SK-N-SH (cell line): ENCODE measurements around the gene SHROOM2.

Experiments used
- CHD2 ChIP-seq: fragments of 150-350 bp; IDR thresholded peaks from 2 replicates; pipeline ENCODE4 v1.6.1; 2018; ENCODE audit warnings: low read length; ENCODE audit not compliant: partially characterized antibody
- CTCF ChIP-seq: fragments of 200-600 bp; sonication (generic); IDR thresholded peaks from 2 replicates; pipeline ENCODE4 v1.6.1; 2017; ENCODE audit warnings: antibody characterized with exemption, mild to moderate bottlenecking, moderate library complexity
- EP300 ChIP-seq, 2 experiments: IDR thresholded peaks; 2 replicates each; pipeline versions ENCODE4 v1.4.0 to v1.6.1; 2012; ENCODE audit warnings: borderline replicate concordance in 1 of 2, low read depth in 1 of 2, low read length in 1 of 2
- FOXM1 ChIP-seq: IDR thresholded peaks from 2 replicates; pipeline ENCODE4 v1.4.0; 2012; ENCODE audit warnings: low read depth, mild to moderate bottlenecking
- MXI1 ChIP-seq: IDR thresholded peaks from 2 replicates; pipeline ENCODE4 v1.6.1; 2012; ENCODE audit warnings: mild to moderate bottlenecking, low read depth, low read length, improper control_type of control experiment
- NFIC ChIP-seq: IDR thresholded peaks from 2 replicates; pipeline ENCODE4 v1.4.0; 2012; ENCODE audit warnings: borderline replicate concordance
- NRF1 ChIP-seq: IDR thresholded peaks from 2 replicates; pipeline ENCODE4 v1.6.1; 2012; ENCODE audit warnings: low read depth, mild to moderate bottlenecking, low read length
- POLR2AphosphoS5 ChIP-seq: IDR thresholded peaks from 2 replicates; pipeline ENCODE4 v1.6.1; 2012; ENCODE audit warnings: low read depth, low read length
- REST ChIP-seq: IDR thresholded peaks from 2 replicates; pipeline ENCODE4 v1.6.1; 2012; ENCODE audit warnings: mild to moderate bottlenecking, low read depth, low read length, moderate library complexity
- RFX5 ChIP-seq: IDR thresholded peaks from 2 replicates; pipeline ENCODE4 v1.6.1; 2012; ENCODE audit warnings: mild to moderate bottlenecking, improper control_type of control experiment, low read length
- SMC3 ChIP-seq: IDR thresholded peaks from 2 replicates; pipeline ENCODE4 v1.6.1; 2012; ENCODE audit warnings: low read depth, low read length, improper control_type of control experiment
- USF1 ChIP-seq: IDR thresholded peaks from 2 replicates; pipeline ENCODE4 v1.4.0; 2012; ENCODE audit warnings: low read depth, borderline replicate concordance
- YY1 ChIP-seq: IDR thresholded peaks from 2 replicates; pipeline ENCODE4 v1.4.0; 2012; ENCODE audit warnings: low read depth, mild to moderate bottlenecking

DNA sequence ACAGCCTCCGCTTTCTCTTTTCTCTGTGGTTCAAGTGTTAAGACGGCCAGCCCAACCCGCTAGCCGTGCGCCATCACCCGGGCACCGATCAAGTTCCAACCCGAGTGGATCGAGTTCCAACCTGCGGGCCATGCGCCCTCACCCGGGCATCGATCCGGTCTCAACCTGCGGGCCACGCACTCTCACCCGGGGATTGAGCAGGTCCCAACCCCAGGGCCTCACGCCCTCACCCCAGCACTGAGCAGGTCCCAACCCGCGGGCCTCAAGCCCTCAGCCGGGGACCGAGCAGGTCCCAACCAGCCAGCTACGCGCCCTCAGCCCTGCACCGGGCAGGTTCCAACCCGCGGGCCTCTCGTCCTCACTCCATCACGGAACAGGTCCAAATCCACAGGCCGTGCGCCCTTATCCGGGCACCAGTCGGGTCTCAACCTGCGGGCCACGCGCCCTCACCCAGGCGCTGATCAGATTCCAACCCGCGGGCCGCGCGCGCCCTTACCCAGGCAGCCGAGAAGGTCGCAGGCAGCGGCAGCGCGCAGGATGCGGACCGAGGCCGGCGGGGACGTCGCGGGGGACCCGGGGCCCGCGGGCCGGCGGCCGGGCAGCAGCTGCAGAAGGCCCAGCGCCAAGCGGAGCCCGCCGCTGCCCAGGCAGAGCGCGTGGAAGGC is 21.0 kb upstream of the SHROOM2 start:
- TF ChIP-seq POLR2AphosphoS5, result no peak
- no peak for TF ChIP-seq CTCF
- TF ChIP-seq FOXM1, result no peak
- no peak for TF ChIP-seq REST
- no peak for TF ChIP-seq EP300 (IDR thresholded peaks at IDR 0.05; ENCODE audit: borderline replicate concordance in 1 of 2, low read depth in 1 of 2, low read length in 1 of 2)
- no peak for TF ChIP-seq USF1
- TF ChIP-seq YY1, result no peak
- TF ChIP-seq SMC3, result no peak
- no peak for TF ChIP-seq MXI1
- TF ChIP-seq RFX5, result no peak
- no peak for TF ChIP-seq NFIC
- TF ChIP-seq NRF1, result no peak
- no peak for TF ChIP-seq CHD2
